Measurements from ENCODE around the gene NT5C3A. TPM values are rescaled to one million over a fixed set of nuclear protein-coding genes. Genes with fewer than 3 reads are reported as not detected.

Gene NT5C3A
- 33.3 TPM for polyA plus RNA-seq (2013, experiment 1 of 2)
- 33.0 TPM for polyA plus RNA-seq (2013, experiment 2 of 2)

GRCh38 chr7:33062023-33062781, at the start of gene NT5C3A:
Gene NT5C3A, minus strand, starts transcription at chr7:33062776. Its CDS starts 71 bp downstream, at chr7:33062705.
- Histone ChIP-seq H3K79me2 (ENCODE audit: control insufficient read depth, insufficient read depth, low read length) (peaks cover 26% of the 10 kb centered on the region), H2AK5ac (ENCODE audit: low read length) (no peak within 1 kb of the TSS), H3K36me3 (ENCODE audit: control insufficient read depth, insufficient read depth, low read length) (no peaks in the 10 kb centered on the region), H3K4me2 (ENCODE audit: low read length) (peak within 1 kb of the TSS; percentile 59), H3K27me3 (ENCODE audit: insufficient read depth, low read length, poor library complexity) (no peaks in the 10 kb centered on the region), H3K9ac (ENCODE audit: low read length) (peak within 1 kb of the TSS; percentile 82), H3K23ac (ENCODE audit: low read length) (no peak within 1 kb of the TSS), H3K27ac (ENCODE audit: low read depth, low read length) (peak within 1 kb of the TSS; percentile 85), H3K79me1 (ENCODE audit: low read length) (peaks cover 8% of the 10 kb centered on the region), H4K8ac (ENCODE audit: low read depth, low read length) (no peak within 1 kb of the TSS), H3K4ac (ENCODE audit: low read depth, low read length) (no peak within 1 kb of the TSS), H3K4me1 (ENCODE audit: control insufficient read depth, low read depth, low read length) (peaks cover 3% of the 10 kb centered on the region), H3K18ac (ENCODE audit: low read length) (peak within 1 kb of the TSS; percentile 63), H2BK5ac (ENCODE audit: low read length) (no peak within 1 kb of the TSS), H3K56ac (ENCODE audit: low read length) (peak within 1 kb of the TSS; percentile 90), H2BK15ac (replicated peaks; ENCODE audit: low read depth) (no peak within 1 kb of the TSS), H2BK120ac (ENCODE audit: low read depth, low read length) (no peak within 1 kb of the TSS), H3K4me3 (ENCODE audit: low read length) (peak within 1 kb of the TSS; percentile 64), H4K5ac (ENCODE audit: low read length) (no peak within 1 kb of the TSS)
- WGBS (ENCODE audit: extremely low coverage, insufficient coverage, low lambda C conversion rate): no CpG with 5 or more reads among the region's 66 CpGs
- DNase-seq: peak; percentile 59

GRCh38 chr7:33111614-33112013, 49.0 kb upstream of the NT5C3A start:
- no peak for DNase-seq
- no CpG with 5 or more reads among the region's 3 CpGs for WGBS (ENCODE audit: extremely low coverage, insufficient coverage, low lambda C conversion rate)
- no peak overlapping the region for H3K4ac ChIP-seq (ENCODE audit: low read depth, low read length)

GRCh38 chr7:33109758-33110238, 47.2 kb upstream of the NT5C3A start:
- H3K36me3 ChIP-seq (ENCODE audit: control insufficient read depth, insufficient read depth, low read length): no peaks in the 10 kb centered on the region
- no peaks in the 10 kb centered on the region for H3K4me1 ChIP-seq (ENCODE audit: control insufficient read depth, low read depth, low read length)
- no peak overlapping the region for H3K4me3 ChIP-seq (ENCODE audit: low read length)
- H3K79me2 ChIP-seq (ENCODE audit: control insufficient read depth, insufficient read depth, low read length): peaks cover 3% of the 10 kb centered on the region
- H2BK5ac ChIP-seq (ENCODE audit: low read length): no peak overlapping the region
- H3K27ac ChIP-seq (ENCODE audit: low read depth, low read length): no peak overlapping the region
- H3K56ac ChIP-seq (ENCODE audit: low read length): peak overlapping the region; percentile 66
- H2BK15ac ChIP-seq (replicated peaks; ENCODE audit: low read depth): no peak overlapping the region
- no CpG with 5 or more reads among the region's 11 CpGs for WGBS (ENCODE audit: extremely low coverage, insufficient coverage, low lambda C conversion rate)
- no peak overlapping the region for H4K8ac ChIP-seq (ENCODE audit: low read depth, low read length)
- H2AK5ac ChIP-seq (ENCODE audit: low read length): no peak overlapping the region
- no peak for DNase-seq
- no peak overlapping the region for H3K18ac ChIP-seq (ENCODE audit: low read length)
- peak overlapping the region; percentile 8 for H3K4me2 ChIP-seq (ENCODE audit: low read length)
- H3K4ac ChIP-seq (ENCODE audit: low read depth, low read length): no peak overlapping the region
- no peak overlapping the region for H3K9ac ChIP-seq (ENCODE audit: low read length)
- H2BK120ac ChIP-seq (ENCODE audit: low read depth, low read length): no peak overlapping the region
- H3K27me3 ChIP-seq (ENCODE audit: insufficient read depth, low read length, poor library complexity): no peaks in the 10 kb centered on the region
- H4K5ac ChIP-seq (ENCODE audit: low read length): no peak overlapping the region
- H3K23ac ChIP-seq (ENCODE audit: low read length): no peak overlapping the region
- H3K79me1 ChIP-seq (ENCODE audit: low read length): peaks cover 5% of the 10 kb centered on the region

More at GRCh38 chr7:33111614-33112013, 49.0 kb upstream of the NT5C3A start:
- Histone ChIP-seq H2BK5ac (ENCODE audit: low read length) (no peak overlapping the region), H3K4me1 (ENCODE audit: control insufficient read depth, low read depth, low read length) (no peaks in the 10 kb centered on the region), H3K9ac (ENCODE audit: low read length) (no peak overlapping the region), H3K27ac (ENCODE audit: low read depth, low read length) (no peak overlapping the region), H3K79me1 (ENCODE audit: low read length) (no peaks in the 10 kb centered on the region), H3K27me3 (ENCODE audit: insufficient read depth, low read length, poor library complexity) (no peaks in the 10 kb centered on the region), H4K5ac (ENCODE audit: low read length) (no peak overlapping the region), H3K4me2 (ENCODE audit: low read length) (no peak overlapping the region), H2AK5ac (ENCODE audit: low read length) (no peak overlapping the region), H4K8ac (ENCODE audit: low read depth, low read length) (no peak overlapping the region), H3K4me3 (ENCODE audit: low read length) (no peak overlapping the region), H2BK15ac (replicated peaks; ENCODE audit: low read depth) (no peak overlapping the region), H3K23ac (ENCODE audit: low read length) (no peak overlapping the region), H3K18ac (ENCODE audit: low read length) (no peak overlapping the region), H2BK120ac (ENCODE audit: low read depth, low read length) (no peak overlapping the region), H3K79me2 (ENCODE audit: control insufficient read depth, insufficient read depth, low read length) (no peaks in the 10 kb centered on the region), H3K56ac (ENCODE audit: low read length) (no peak overlapping the region), H3K36me3 (ENCODE audit: control insufficient read depth, insufficient read depth, low read length) (no peaks in the 10 kb centered on the region)

GRCh38 chr7:33109005-33109757, 46.6 kb upstream of the NT5C3A start, which contains the start of gene RP9:
Gene RP9, minus strand, starts transcription at chr7:33109404. Its CDS starts 32 bp downstream, at chr7:33109372.
- H4K8ac ChIP-seq (ENCODE audit: low read depth, low read length): no peak within 1 kb of the TSS
- peak within 1 kb of the TSS; percentile 70 for H3K23ac ChIP-seq (ENCODE audit: low read length)
- H4K5ac ChIP-seq (ENCODE audit: low read length): no peak within 1 kb of the TSS
- H3K79me2 ChIP-seq (ENCODE audit: control insufficient read depth, insufficient read depth, low read length): peaks cover 3% of the 10 kb centered on the region
- peaks cover 5% of the 10 kb centered on the region for H3K79me1 ChIP-seq (ENCODE audit: low read length)
- peak within 1 kb of the TSS; percentile 58 for H3K4ac ChIP-seq (ENCODE audit: low read depth, low read length)
- no peaks in the 10 kb centered on the region for H3K27me3 ChIP-seq (ENCODE audit: insufficient read depth, low read length, poor library complexity)
- H3K56ac ChIP-seq (ENCODE audit: low read length): peak within 1 kb of the TSS; percentile 97
- H3K4me3 ChIP-seq (ENCODE audit: low read length): peak within 1 kb of the TSS; percentile 82
- no peak within 1 kb of the TSS for H2AK5ac ChIP-seq (ENCODE audit: low read length)
- H3K9ac ChIP-seq (ENCODE audit: low read length): peak within 1 kb of the TSS; percentile 93
- H3K27ac ChIP-seq (ENCODE audit: low read depth, low read length): peak within 1 kb of the TSS; percentile 47
- no peak within 1 kb of the TSS for H2BK5ac ChIP-seq (ENCODE audit: low read length)
- H3K36me3 ChIP-seq (ENCODE audit: control insufficient read depth, insufficient read depth, low read length): no peaks in the 10 kb centered on the region
- peak; percentile 91 for DNase-seq
- peak within 1 kb of the TSS; percentile 86 for H3K18ac ChIP-seq (ENCODE audit: low read length)
- no CpG with 5 or more reads among the region's 100 CpGs for WGBS (ENCODE audit: extremely low coverage, insufficient coverage, low lambda C conversion rate)
- H2BK15ac ChIP-seq (replicated peaks; ENCODE audit: low read depth): no peak within 1 kb of the TSS
- no peaks in the 10 kb centered on the region for H3K4me1 ChIP-seq (ENCODE audit: control insufficient read depth, low read depth, low read length)
- no peak within 1 kb of the TSS for H2BK120ac ChIP-seq (ENCODE audit: low read depth, low read length)
- H3K4me2 ChIP-seq (ENCODE audit: low read length): peak within 1 kb of the TSS; percentile 54

- Histone ChIP-seq H3K27ac (ENCODE audit: low read depth, low read length) (peak overlapping the region; percentile 47), H3K18ac (ENCODE audit: low read length) (peak overlapping the region; percentile 86), H3K36me3 (ENCODE audit: control insufficient read depth, insufficient read depth, low read length) (no peaks in the 10 kb centered on the region), H2BK15ac (replicated peaks; ENCODE audit: low read depth) (no peak overlapping the region), H3K4me3 (ENCODE audit: low read length) (peak overlapping the region; percentile 82), H3K56ac (ENCODE audit: low read length) (peak overlapping the region; percentile 97), H3K4ac (ENCODE audit: low read depth, low read length) (peak overlapping the region; percentile 58), H3K9ac (ENCODE audit: low read length) (peak overlapping the region; percentile 93), H2BK120ac (ENCODE audit: low read depth, low read length) (no peak overlapping the region), H3K27me3 (ENCODE audit: insufficient read depth, low read length, poor library complexity) (no peaks in the 10 kb centered on the region), H3K23ac (ENCODE audit: low read length) (no peak overlapping the region), H3K4me2 (ENCODE audit: low read length) (peak overlapping the region; percentile 54), H2BK5ac (ENCODE audit: low read length) (no peak overlapping the region), H3K4me1 (ENCODE audit: control insufficient read depth, low read depth, low read length) (no peaks in the 10 kb centered on the region), H4K5ac (ENCODE audit: low read length) (no peak overlapping the region), H3K79me1 (ENCODE audit: low read length) (peaks cover 5% of the 10 kb centered on the region), H4K8ac (ENCODE audit: low read depth, low read length) (no peak overlapping the region), H2AK5ac (ENCODE audit: low read length) (no peak overlapping the region), H3K79me2 (ENCODE audit: control insufficient read depth, insufficient read depth, low read length) (peaks cover 3% of the 10 kb centered on the region)
- WGBS (ENCODE audit: extremely low coverage, insufficient coverage, low lambda C conversion rate): no CpG with 5 or more reads among the region's 10 CpGs
- no peak for DNase-seq
Measured at GRCh38 chr7:33108554-33109004, 46.0 kb upstream of the NT5C3A start.
